Activated T-helper 1 cell treated with Interleukin-2 at 50 U/mL for 16 hours (primary cell): Measurements from ENCODE around the gene COQ5.
"Not testable (repeated sequence)": the region's sequence is repeated elsewhere in the genome, so short reads cannot be mapped to it uniquely, and the experiment has no call there.

Experiments used
- DNase-seq: peaks from one replicate; pipeline ENCODE4 v3.0.0-alpha.2; 2020; ENCODE audit warnings: low read depth

COQ5 gene

GRCh38 chr12:120529641-120530417 is 871 bp upstream of the COQ5 start:
- DNase-seq = no peak

GRCh38 chr12:120522568-120522967 is 6.4 kb downstream of the COQ5 start:
- no peak for DNase-seq

- not testable (repeated sequence) for DNase-seq
Observed at GRCh38 chr12:120519324-120519723, 9.6 kb downstream of the COQ5 start.

DNA sequence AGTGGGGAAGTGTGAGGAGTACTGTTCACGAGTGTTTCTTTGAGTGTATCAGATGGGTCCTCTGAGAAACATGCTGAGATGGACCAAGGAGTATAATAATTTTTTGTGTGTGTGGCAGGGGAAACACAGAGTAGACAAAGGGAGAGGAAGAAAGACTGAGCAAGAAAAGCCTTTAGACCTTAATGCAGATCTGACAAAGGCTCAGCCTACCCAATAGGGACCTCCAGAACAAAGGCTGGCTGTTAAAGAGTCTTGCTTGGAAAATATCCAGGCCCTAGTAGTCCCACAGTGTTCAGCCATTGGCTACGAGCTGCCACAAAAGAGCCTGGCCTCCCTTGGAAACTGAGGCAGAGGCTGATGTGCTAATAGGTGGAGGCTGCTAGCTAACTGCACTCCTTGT is 13.5 kb downstream of the COQ5 start:
- no peak for DNase-seq

DNA sequence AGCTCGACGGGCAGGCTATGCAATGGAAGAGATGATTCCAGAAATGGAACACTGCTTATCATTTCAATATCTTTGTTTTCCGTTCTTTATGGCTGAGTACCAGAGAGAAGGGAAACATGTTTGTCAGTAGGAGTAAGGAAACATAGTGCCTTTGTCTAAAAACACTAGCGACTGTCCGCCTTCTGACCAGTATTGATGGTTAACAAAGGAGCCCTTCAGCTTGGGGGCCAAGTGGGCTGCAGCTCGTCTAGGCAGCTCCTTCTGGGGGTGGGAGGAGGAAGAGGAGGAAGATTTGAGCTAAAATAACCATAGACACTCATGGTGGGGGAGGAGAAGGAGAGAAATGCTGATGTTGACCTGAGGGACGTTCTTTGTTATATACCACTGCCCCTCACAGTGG is 15.0 kb downstream of the COQ5 start:
- DNase-seq = no peak

GRCh38 chr12:120508537-120508936 is 20.4 kb downstream of the COQ5 start:
- no peak for DNase-seq

DNA sequence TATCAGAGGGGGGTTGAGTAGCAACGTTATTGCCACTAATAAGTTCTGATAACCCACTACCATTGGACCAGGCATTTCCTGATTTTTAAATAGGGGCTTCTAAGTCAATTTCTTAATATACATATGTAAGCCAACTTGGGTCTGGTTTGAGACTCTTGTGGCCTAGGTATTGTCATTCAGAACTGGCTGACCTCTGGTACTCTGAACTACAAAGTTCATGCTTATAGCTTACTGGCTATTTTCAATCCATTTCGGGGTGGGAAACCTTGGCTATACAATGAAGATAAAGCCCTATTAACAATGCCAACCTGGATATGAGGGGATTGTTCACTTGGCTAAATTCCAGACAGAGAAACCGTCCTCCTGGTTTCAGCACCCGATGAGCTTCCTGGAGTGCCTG is 24.4 kb downstream of the COQ5 start:
- DNase-seq = no peak

- no peak for DNase-seq
Observed at GRCh38 chr12:120500581-120500980, 28.4 kb downstream of the COQ5 start.

DNA sequence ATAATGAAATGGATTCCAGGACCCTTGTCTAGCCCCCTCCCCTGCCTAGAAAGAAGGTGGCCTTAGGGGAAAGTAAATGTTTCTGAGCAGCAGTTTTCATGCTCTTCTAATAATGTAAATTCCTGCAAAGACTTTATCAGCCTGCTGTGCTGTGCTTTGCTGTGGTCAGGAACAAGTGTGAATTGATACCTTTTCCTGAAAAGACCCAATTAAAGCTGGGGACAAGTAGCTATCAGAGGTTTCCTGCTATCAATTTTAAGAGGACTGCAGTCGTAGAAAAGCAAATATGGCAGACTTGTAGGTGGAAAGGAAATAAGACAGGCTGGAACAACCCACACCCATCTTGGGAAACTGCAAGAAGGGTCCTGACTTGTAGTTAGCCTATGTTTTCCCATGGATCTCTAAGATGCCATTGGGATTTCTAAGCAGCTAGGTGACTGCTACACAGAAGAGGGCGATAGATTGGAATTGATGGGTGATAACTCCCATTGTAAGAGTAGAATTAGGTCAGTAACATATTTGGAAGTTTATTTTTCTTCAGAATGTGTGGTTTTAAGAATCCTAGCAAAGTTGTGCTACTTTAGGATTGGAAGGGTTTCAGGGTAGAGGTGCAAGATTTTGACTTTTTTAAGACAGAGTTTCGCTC is 30.0 kb downstream of the COQ5 start:
- no peak for DNase-seq

- DNase-seq = no peak
Observed at GRCh38 chr12:120497524-120498150, 31.3 kb downstream of the COQ5 start.

GRCh38 chr12:120496413-120497340 is 32.3 kb downstream of the COQ5 start:
- DNase-seq = peak; percentile 26

DNA sequence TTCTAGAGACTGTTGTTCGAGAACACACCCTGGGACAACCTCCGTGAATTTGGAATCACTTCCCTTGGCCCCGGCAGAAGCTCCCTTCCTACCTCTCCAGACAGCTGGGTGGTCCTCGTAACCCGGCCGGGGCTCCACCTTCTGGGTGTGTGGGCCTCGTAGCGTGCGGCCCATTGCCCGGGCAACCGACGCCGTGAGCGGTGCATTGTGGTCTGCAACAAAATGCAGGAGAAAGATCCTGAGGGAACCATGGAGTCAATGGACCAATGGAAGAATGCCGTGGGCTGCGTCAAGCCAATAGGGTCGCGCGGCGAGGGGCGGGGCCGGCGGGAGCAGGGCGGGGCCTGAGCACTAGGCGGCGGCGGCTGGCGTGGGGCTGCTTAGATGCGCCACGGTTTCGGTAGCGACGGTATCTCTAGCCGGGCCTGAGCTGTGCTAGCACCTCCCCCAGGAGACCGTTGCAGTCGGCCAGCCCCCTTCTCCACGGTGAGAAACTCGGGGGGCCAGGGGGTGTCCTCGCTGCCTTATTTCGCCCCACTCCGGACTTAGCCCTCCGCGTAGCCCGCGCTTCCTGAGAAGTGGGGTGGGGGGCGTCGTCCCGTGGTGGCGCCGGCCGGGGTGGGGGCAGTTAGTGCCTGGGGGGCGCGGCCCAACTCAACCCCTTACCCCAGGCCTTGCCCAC is 33.1 kb downstream of the COQ5 start, which contains the start of gene DYNLL1:
Gene DYNLL1, plus strand, starts transcription at position 383 of the 682 bp plus-strand sequence. CDS start 309 bp downstream, outside the sequence.
- DNase-seq = peak; percentile 97

- DNase-seq = no peak
Observed at GRCh38 chr12:120495186-120495730, 33.7 kb downstream of the COQ5 start.

- no peak for DNase-seq
Observed at GRCh38 chr12:120490833-120491512, 38.0 kb downstream of the COQ5 start.

- no peak for DNase-seq
Observed at GRCh38 chr12:120490325-120490724, 38.6 kb downstream of the COQ5 start.

DNA sequence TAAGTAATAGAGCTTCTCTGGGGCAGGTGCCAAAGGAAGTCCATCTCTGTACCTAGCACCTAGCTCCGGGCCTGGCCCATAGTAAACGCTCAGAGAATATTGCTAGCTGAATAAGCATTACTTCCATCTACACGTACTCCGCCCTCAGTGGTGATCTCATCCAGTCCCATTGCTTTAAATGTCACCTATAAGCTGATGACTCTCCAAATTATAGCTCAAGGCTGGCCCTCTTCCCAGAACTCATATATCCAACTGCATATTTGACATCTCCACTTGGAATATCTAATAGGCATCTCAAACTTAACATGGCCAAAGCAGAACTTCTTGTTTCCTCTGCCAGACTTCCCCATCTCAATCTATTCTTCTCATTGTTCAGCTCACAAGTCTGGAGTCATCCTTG is 39.9 kb downstream of the COQ5 start:
- no peak for DNase-seq

DNA sequence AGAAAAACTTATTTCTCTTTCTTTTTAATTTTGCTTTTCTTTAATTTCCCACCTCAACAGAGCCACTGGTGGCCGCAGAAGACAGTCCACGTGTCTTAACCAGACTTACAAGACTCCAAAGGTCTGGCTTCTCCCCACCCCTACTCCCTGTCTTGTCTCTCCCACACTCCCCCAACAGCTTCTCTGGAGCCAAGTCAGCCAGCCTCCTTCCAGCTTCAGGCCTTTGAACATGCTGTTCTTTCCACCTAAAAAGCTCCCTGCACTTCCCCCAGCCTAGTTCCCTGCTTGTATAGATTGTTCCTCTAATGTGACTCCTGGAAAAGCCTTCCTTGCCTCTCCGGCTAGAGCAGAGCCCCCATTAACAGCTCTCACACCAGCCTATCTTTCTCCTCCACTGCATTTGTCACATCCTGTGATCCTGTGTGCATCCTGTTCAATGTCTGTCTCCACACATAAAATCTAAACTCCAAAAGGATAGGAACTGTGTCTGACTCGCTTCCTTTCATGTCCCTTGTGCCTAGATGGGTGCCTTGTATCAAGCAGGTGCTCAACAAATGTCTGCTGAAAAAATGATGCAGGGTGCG is 40.8 kb downstream of the COQ5 start:
- DNase-seq = no peak

- not testable (repeated sequence) for DNase-seq
Observed at GRCh38 chr12:120487552-120487951, 41.4 kb downstream of the COQ5 start.

DNA sequence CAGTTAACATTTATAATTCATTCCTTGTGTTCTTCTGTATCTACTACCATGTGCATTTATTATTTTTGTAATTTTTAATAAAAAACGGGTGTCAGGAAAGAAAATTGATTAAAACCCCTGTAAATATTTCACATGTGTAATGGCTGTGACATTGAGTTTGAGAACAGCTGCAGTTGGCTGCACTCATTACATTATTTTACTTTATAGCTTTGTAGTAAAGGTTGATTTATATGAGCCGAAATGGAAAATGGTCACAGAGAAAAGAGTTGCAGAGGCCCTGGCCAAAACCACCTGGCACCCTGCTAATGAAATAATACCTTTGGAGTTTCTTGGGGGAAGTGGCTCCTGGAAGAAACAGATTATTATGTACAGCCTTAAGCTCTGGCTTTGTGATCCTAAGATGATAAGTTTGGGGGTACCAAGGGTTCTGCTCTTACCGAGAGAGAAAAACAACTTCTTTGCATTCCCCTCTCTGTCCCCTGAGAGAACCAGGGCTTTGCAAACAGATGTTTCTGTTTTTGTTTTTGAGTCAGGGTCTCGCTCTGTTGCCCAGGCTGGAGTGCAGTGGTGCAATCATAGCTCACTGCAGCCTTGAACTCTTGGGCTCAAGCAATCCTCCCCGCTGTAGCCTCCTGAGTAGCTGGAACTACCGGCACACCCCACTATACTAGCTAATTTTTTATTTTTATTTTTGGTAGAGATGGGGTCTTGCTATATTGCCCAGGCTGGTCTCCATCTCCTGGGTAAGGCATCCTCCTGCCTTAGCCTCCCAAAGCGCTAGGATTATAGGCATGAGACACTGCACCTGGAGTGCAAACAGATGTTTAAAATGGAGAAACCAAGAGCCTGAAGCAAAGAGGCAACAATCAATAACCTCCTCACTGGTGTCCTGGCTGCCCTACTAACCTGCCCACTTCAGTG is 42.7 kb downstream of the COQ5 start:
- DNase-seq = no peak
